GM21825 (cell line): ENCODE measurements around the gene ZNF300.
A peak's percentile ranks its signal among the peaks of the same experiment; 100 is the strongest.
"Not testable (repeated sequence)": the region's sequence is repeated elsewhere in the genome, so short reads cannot be mapped to it uniquely, and the experiment has no call there.

Experiments used
- ATAC-seq: cut with Tn5 transposase; IDR thresholded peaks from one replicate; pipeline ENCODE4 v1.9.1; 2021; ENCODE audit warnings: mild to moderate bottlenecking, moderate library complexity; ENCODE audit not compliant: unreplicated experiment

ZNF300 gene

GRCh38 chr5:150904479-150905311 lies at the start of gene ZNF300:
TSS of gene ZNF300 (minus strand) at chr5:150904980. CDS start at chr5:150903155, 1,825 bp downstream.
- ATAC-seq = no peak

GRCh38 chr5:150948539-150948938 lies 43.8 kb upstream of the ZNF300 start:
- ATAC-seq = no peak

GRCh38 chr5:150946351-150946905 lies 41.6 kb upstream of the ZNF300 start:
- ATAC-seq = no peak

GRCh38 chr5:150945947-150946346 lies 41.2 kb upstream of the ZNF300 start:
- ATAC-seq = no peak

GRCh38 chr5:150945486-150945885 lies 40.7 kb upstream of the ZNF300 start:
- ATAC-seq = no peak

GRCh38 chr5:150931368-150931965 lies 26.7 kb upstream of the ZNF300 start:
- no peak for ATAC-seq

GRCh38 chr5:150918613-150919012 lies 13.8 kb upstream of the ZNF300 start:
- no peak for ATAC-seq

GRCh38 chr5:150912312-150912814 lies 7.6 kb upstream of the ZNF300 start:
- ATAC-seq = no peak

- ATAC-seq = no peak
Observed at GRCh38 chr5:150905312-150905683, 518 bp upstream of the ZNF300 start.

- no peak for ATAC-seq
Observed at GRCh38 chr5:150901446-150901845, 3.3 kb downstream of the ZNF300 start.

GRCh38 chr5:150895431-150896428 lies 9.1 kb downstream of the ZNF300 start:
- no peak for ATAC-seq

- ATAC-seq = no peak
Observed at GRCh38 chr5:150879358-150879757, 25.4 kb downstream of the ZNF300 start.

- ATAC-seq = no peak
Observed at GRCh38 chr5:150862070-150862469, 42.7 kb downstream of the ZNF300 start.

GRCh38 chr5:150860246-150860821 lies 44.4 kb downstream of the ZNF300 start:
- ATAC-seq = no peak

GRCh38 chr5:150856700-150857099 lies 48.1 kb downstream of the ZNF300 start:
- ATAC-seq = not testable (repeated sequence)

GRCh38 chr5:150853561-150853960 lies 51.2 kb downstream of the ZNF300 start:
- ATAC-seq = no peak

GRCh38 chr5:150851039-150851438 lies 53.7 kb downstream of the ZNF300 start:
- no peak for ATAC-seq

- no peak for ATAC-seq
Observed at GRCh38 chr5:150848271-150848670, 56.5 kb downstream of the ZNF300 start.

GRCh38 chr5:150847334-150847695 lies 57.5 kb downstream of the ZNF300 start:
- ATAC-seq = peak; percentile 10

GRCh38 chr5:150846654-150847333 lies 58.0 kb downstream of the ZNF300 start:
- peak; percentile 96 for ATAC-seq
